Ammon's horn (tissue), 1 donor: Measurements from ENCODE around the gene GJB4.
"Not testable (repeated sequence)": the region's sequence is repeated elsewhere in the genome, so short reads cannot be mapped to it uniquely, and the experiment has no call there.

Experiments used
- DNase-seq: peaks from one replicate; pipeline ENCODE4 v3.0.0-alpha.2; 2016; ENCODE audit warnings: low spot score

GJB4 gene

GRCh38 chr1:34759503-34760357 is at the start of gene GJB4:
Gene GJB4 (plus strand): TSS chr1:34759740. CDS start chr1:34761255, 1,515 bp downstream.
- no peak for DNase-seq

- no peak for DNase-seq
Observed at GRCh38 chr1:34710812-34711211, 48.7 kb upstream of the GJB4 start.

- DNase-seq: no peak
Observed at GRCh38 chr1:34711485-34711884, 48.1 kb upstream of the GJB4 start.

GRCh38 chr1:34712007-34712688 is 47.4 kb upstream of the GJB4 start:
- DNase-seq: peak; percentile 19

GRCh38 chr1:34713443-34713842 is 46.1 kb upstream of the GJB4 start:
- no peak for DNase-seq

GRCh38 chr1:34714386-34714785 is 45.2 kb upstream of the GJB4 start:
- no peak for DNase-seq

- DNase-seq: no peak
Observed at GRCh38 chr1:34715139-34715538, 44.4 kb upstream of the GJB4 start.

- DNase-seq: no peak
Observed at GRCh38 chr1:34721241-34721640, 38.3 kb upstream of the GJB4 start.

GRCh38 chr1:34721646-34722355 is 37.7 kb upstream of the GJB4 start:
- no peak for DNase-seq

GRCh38 chr1:34726861-34727260 is 32.7 kb upstream of the GJB4 start:
- no peak for DNase-seq

GRCh38 chr1:34730485-34730884 is 29.1 kb upstream of the GJB4 start:
- DNase-seq: no peak

- DNase-seq: not testable (repeated sequence)
Observed at GRCh38 chr1:34732831-34733230, 26.7 kb upstream of the GJB4 start.

GRCh38 chr1:34736692-34737091 is 22.8 kb upstream of the GJB4 start:
- DNase-seq: peak; percentile 73

GRCh38 chr1:34737236-34737635 is 22.3 kb upstream of the GJB4 start:
- not testable (repeated sequence) for DNase-seq

GRCh38 chr1:34739613-34740012 is 19.9 kb upstream of the GJB4 start:
- no peak for DNase-seq

- no peak for DNase-seq
Observed at GRCh38 chr1:34740161-34740868, 19.2 kb upstream of the GJB4 start.

GRCh38 chr1:34742667-34743270 is 16.8 kb upstream of the GJB4 start:
- peak; percentile 82 for DNase-seq

- DNase-seq: no peak
Observed at GRCh38 chr1:34743775-34744174, 15.8 kb upstream of the GJB4 start.

GRCh38 chr1:34744851-34745250 is 14.7 kb upstream of the GJB4 start:
- no peak for DNase-seq

- no peak for DNase-seq
Observed at GRCh38 chr1:34745666-34746065, 13.9 kb upstream of the GJB4 start.

- no peak for DNase-seq
Observed at GRCh38 chr1:34746101-34746500, 13.4 kb upstream of the GJB4 start.
